Effector CD8-positive, alpha-beta T cell (primary cell): ENCODE measurements around the gene RAPSN.

ENCODE experiments used
- DNase-seq: peaks from one replicate; lab custom pipeline; 2025; lab: John Stamatoyannopoulos, UW

RAPSN gene

DNA sequence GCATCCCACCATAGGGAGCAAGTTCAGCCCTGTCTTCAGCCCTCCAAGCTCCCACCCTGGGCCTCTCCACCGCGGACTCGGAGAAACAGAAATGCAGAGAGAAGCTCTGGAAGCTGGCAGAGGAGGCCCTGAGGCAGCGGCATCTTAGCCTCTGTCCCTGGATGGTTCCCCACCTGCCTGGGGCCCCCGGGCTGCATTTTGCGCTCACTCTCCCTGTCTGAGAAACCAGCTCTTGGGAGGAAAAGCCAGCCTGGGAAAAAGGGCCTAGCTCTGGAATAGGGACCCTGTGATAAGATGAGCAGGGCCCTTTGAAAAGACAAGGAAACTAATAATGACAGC, 58.5 kb downstream of the RAPSN start:
- no peak for DNase-seq

DNA sequence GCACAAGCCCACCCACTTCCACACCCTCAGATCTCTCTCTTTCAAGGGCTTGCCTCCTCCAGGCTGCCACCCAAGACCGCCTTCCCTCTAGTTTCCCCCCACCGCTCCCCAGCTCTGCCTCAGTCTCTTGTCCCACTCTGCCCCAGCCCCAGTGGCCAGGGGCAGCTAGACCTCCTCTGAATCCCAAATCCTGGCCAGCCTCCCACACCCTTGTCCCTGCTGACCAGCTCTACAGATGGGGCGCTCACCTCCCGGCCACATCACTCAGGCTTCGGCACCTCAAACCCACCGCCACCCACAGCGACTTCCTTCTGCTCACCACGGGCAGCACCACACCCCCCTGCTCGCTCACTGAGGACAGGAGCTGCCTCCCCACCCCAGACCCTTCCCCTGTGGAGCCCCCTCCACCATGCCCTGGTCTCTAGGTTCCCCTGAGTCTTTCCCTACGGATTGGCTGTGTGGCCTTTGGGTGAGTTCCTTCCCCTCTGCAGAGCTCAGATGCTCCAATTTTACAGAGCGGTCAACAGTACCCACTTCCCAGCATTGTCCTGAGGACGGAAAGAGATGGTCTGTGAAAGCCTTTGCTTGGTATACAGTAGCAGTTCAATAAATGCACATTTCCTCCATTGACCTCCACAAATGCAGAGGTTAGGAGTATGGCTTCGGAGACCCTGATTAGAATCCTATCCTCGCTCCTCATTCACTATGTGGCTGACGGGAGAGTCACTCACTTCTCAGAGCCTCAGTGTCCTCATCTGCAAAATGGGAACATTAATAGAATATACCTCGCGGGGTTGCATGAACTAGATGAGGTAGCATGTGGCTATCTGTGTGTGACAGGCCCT, 59.1 kb downstream of the RAPSN start:
- no peak for DNase-seq

DNA sequence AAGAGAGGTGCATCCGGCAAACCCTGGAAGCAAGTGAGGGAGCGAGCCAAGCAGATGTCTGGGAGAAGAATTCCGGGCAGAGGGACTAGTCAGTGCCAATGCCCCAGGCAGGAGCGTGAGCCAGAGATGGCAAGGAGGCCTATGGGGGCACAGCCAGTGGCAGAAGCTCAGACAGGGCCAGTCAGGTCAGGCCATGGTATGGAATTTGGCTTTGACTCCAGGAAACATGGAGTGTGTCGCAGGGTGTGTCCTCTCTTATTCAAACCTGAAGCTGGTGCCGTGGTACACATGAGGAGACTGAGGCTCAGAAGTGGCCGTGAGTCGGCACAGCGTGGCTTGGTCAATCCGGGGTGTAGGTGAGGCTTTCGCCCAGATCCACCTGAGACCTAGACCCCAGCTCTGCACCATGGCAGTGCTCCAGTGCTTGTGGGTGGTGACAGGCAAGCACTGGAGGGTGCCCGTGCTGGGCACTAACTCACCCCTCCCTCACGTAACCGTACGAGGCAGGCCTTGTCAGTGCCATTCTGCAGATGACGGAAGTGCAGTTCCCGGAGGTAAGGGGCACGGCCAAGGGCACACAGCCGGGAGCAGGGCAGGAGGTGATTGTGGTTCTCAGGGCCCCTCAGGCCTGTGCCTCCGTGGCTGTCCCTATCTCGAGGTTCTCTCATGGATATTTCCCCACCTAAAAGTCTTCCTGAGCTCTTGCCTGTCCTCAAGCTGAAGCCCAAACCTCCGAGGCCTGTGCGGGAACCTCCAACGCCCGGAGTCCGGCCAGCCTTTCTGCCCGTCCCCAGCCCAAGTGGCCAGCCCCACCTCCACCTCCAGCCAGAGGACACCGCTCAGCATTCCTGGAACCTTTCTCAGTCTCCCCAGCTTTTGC, 60.0 kb downstream of the RAPSN start:
- DNase-seq = no peak

DNA sequence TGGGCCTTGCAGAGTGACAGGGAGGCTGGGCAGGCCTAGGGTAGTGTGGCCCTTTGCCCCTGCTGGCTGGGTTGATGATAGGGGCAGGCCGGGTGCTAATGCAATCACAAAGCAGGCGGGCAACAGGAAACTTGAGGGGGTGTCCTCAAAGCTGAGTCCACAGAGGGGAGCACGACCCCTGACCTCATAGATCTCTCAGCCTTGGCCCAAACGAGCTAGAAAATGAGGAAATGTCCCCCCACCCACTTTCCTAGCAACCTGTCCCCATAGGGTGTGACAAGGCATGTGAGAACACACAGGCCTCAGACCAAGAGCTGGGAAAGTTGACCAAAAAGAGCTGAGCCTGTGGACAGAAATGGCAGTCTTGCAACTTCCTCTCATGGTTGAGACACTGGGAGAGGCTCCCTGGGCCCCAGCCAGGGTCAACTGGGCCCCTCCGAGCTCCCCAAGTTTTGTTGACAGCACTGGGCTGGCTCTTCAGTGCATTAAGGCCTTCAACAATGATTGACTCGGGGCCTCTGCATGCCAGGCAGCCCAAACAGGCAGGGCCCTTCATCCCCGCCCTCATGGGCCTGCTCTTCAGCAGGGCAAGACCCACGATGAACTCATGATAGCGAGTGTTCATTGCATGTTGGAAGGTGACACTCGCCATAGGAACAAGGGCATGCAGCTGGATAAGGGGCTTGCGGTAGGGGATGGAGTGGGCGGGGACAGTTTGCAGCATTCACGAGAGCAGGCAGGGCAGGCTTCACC, 60.8 kb downstream of the RAPSN start:
- DNase-seq = no peak
